CD8-positive, alpha-beta memory T cell (primary cell): ENCODE results near the gene NRDC. TPM values are rescaled to one million over a fixed set of nuclear protein-coding genes. Genes with fewer than 3 reads are reported as not detected.

Source experiments
- CTCF ChIA-PET: fragments of 350-600 bp; sonication (Branson Sonifier 250); formaldehyde crosslinking; loops from one replicate; lab custom pipeline; 2021; ENCODE audit warnings: antibody characterized with exemption; lab: Charles Lee
- POLR2A ChIA-PET: fragments of 350-600 bp; sonication (Branson Sonifier 250); formaldehyde crosslinking; loops from one replicate; lab custom pipeline; 2021; ENCODE audit warnings: antibody characterized with exemption; lab: Charles Lee
- DNase-seq, 5 donors: peaks; one replicate each; pipeline versions ENCODE4 v3.0.0 to v3.0.0-alpha.2; 2020 to 2022; ENCODE audit warnings: mixed read lengths in 1 of 5
- H3K27ac ChIP-seq: one replicate; pipeline ENCODE4 v1.7.0; 2013; ENCODE audit warnings: low read depth, mild to moderate bottlenecking, low read length, moderate library complexity
- H3K27me3 ChIP-seq: 2 replicates; pipeline ENCODE4 v1.7.0; 2013; ENCODE audit warnings: low read length, mild to moderate bottlenecking; ENCODE audit not compliant: insufficient read depth, poor library complexity, severe bottlenecking
- H3K36me3 ChIP-seq: 2 replicates; pipeline ENCODE4 v1.7.0; 2013; ENCODE audit warnings: mild to moderate bottlenecking, low read length, moderate library complexity; ENCODE audit not compliant: insufficient read depth
- H3K4me1 ChIP-seq: 2 replicates; pipeline ENCODE4 v1.7.0; 2013; ENCODE audit warnings: mild to moderate bottlenecking, low read length, moderate library complexity; ENCODE audit not compliant: insufficient read depth
- H3K4me3 ChIP-seq: 2 replicates; pipeline ENCODE4 v1.7.0; 2013; ENCODE audit warnings: mild to moderate bottlenecking, low read length
- H3K9me3 ChIP-seq: 2 replicates; pipeline ENCODE4 v1.7.0; 2013; ENCODE audit warnings: mild to moderate bottlenecking, low read length
- H3K27ac Mint-ChIP-seq, 8 donors: one replicate each; pipeline ENCODE4 v1.8.0; 2020 to 2021; ENCODE audit warnings: mixed read lengths in 8 of 8, mild to moderate bottlenecking in 6 of 8, inconsistent platforms in 3 of 8, moderate library complexity in 3 of 8
- H3K27me3 Mint-ChIP-seq, 2 donors: one replicate each; pipeline ENCODE4 v1.8.0; 2020 to 2021; ENCODE audit warnings: mixed read lengths in 2 of 2, mild to moderate bottlenecking in 1 of 2, moderate library complexity in 1 of 2
- H3K36me3 Mint-ChIP-seq, 3 donors: one replicate each; pipeline ENCODE4 v1.8.0; 2020 to 2021; ENCODE audit warnings: mixed read lengths in 3 of 3, inconsistent platforms in 1 of 3, mild to moderate bottlenecking in 1 of 3
- H3K4me1 Mint-ChIP-seq, 3 donors: one replicate each; pipeline ENCODE4 v1.8.0; 2020 to 2021; ENCODE audit warnings: mixed read lengths in 3 of 3, inconsistent platforms in 1 of 3, mild to moderate bottlenecking in 1 of 3
- H3K4me3 Mint-ChIP-seq, 7 donors: one replicate each; pipeline ENCODE4 v1.8.0; 2020 to 2021; ENCODE audit warnings: mixed read lengths in 7 of 7, mild to moderate bottlenecking in 6 of 7, moderate library complexity in 4 of 7, inconsistent platforms in 2 of 7
- H3K9me3 Mint-ChIP-seq, 5 donors: one replicate each; pipeline ENCODE4 v1.8.0; 2020 to 2022; ENCODE audit warnings: mixed read lengths in 5 of 5, mild to moderate bottlenecking in 3 of 5, moderate library complexity in 2 of 5, inconsistent platforms in 1 of 5
- polyA plus RNA-seq: library from polyadenylated mRNA; unstranded; fragments of 300-500 nt; fragmentation: Illumina TruSeq; gene quantifications from one replicate; pipeline ENCODE4 v1.2.3, GENCODE V29; 2021
- total RNA-seq, 2 experiments: library from RNA; stranded (reverse); gene quantifications; one replicate each; pipeline ENCODE4 v1.2.3, GENCODE V29; 2021

The NRDC gene
- total and polyA plus RNA-seq, 3 experiments from 2014 or later = 83.0 to 139 (median 129) TPM

DNA sequence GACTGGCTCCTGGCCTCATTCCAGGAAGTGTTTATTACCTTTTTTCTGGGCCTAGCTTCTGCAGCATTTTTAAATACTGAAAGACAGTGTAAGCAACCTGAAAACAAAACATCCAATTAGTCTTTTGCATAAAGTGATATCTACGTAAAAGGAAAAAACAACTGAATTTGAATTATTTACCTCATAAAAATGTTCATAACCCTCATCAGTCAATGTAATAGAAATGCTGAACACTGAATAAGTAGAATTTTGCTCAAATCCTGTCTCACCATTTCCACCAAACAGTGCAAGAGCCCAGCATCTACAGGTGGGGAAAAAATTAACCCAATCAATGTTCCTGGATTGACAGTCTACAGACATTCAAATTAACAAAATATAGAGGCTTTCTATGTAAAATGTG, 64.0 kb downstream of the NRDC start:
- no peak overlapping the region for H3K4me3 ChIP-seq
- H3K4me1 Mint-ChIP-seq = no peaks in the 10 kb centered on the region
- H3K9me3 ChIP-seq = no peaks in the 10 kb centered on the region
- no peak for DNase-seq
- H3K27ac Mint-ChIP-seq = peak overlapping the region in 1 of 8 donors; percentile 3
- POLR2A ChIA-PET = no interaction called here
- H3K36me3 ChIP-seq = peaks cover 24% of the 10 kb centered on the region
- H3K9me3 Mint-ChIP-seq = no peaks in the 10 kb centered on the region
- H3K4me3 Mint-ChIP-seq = no peak overlapping the region
- H3K36me3 Mint-ChIP-seq = peaks cover 5 to 75% (median 18%) of the 10 kb centered on the region in 3 donors
- no peaks in the 10 kb centered on the region for H3K27me3 Mint-ChIP-seq
- CTCF ChIA-PET = no interaction called here
- no peaks in the 10 kb centered on the region for H3K27me3 ChIP-seq
- no peaks in the 10 kb centered on the region for H3K4me1 ChIP-seq
- no peak overlapping the region for H3K27ac ChIP-seq

DNA sequence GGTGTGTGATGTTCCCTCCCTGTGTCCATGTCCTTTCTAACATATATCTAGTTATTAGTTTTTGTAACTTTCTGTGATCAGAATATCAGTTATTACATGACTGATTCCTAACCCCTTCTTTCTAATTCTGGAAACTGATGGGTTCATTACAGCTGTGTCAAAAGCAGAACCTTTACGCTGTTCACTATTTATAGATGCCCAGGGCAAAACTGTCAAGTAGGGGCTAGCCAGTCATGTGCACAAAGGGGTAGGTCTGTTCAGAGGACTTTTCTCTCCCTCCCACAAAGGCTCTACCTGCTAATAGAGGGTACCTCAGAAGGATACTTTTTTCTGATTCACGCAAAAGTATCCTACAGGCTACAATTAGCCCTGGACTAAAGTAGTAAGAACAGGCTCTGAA, 79.2 kb downstream of the NRDC start:
- CTCF ChIA-PET = no interaction called here
- Mint-ChIP-seq H3K9me3 (no peaks in the 10 kb centered on the region), H3K27me3 (no peaks in the 10 kb centered on the region), H3K36me3 (peaks cover 10 to 83% (median 19%) of the 10 kb centered on the region in 3 donors), H3K4me1 (peaks cover 0 to 2% (median 0%) of the 10 kb centered on the region in 3 donors), H3K27ac (peak overlapping the region in 1 of 8 donors; percentile 56), H3K4me3 (no peak overlapping the region)
- POLR2A ChIA-PET = no interaction called here
- H3K4me1 ChIP-seq = no peaks in the 10 kb centered on the region
- no peak overlapping the region for H3K4me3 ChIP-seq
- no peaks in the 10 kb centered on the region for H3K9me3 ChIP-seq
- DNase-seq = no peak
- H3K36me3 ChIP-seq = peaks cover 49% of the 10 kb centered on the region
- no peak overlapping the region for H3K27ac ChIP-seq
- no peaks in the 10 kb centered on the region for H3K27me3 ChIP-seq

DNA sequence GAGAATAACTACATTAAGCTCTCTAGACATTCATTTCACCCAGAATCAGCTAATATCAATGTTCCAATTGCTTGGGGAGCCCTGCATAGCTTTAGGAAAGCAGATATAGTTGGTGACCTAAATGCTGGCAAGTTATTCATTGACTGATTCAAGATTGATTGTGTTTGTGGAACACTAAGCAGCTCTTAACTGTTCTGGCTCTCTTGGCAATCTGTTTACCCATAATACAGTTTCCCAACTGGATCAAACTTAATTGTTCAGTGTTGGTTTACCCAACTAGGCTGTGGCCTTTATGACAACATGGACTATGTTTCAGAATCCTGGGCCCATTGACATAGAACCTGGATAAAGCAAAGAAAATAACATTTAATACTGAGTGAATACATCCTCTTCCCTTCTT, 83.7 kb downstream of the NRDC start:
- Histone ChIP-seq H3K27ac (no peak overlapping the region), H3K27me3 (no peaks in the 10 kb centered on the region), H3K36me3 (peaks cover 78% of the 10 kb centered on the region), H3K4me1 (no peaks in the 10 kb centered on the region), H3K4me3 (no peak overlapping the region), H3K9me3 (no peaks in the 10 kb centered on the region)
- CTCF ChIA-PET = no interaction called here
- Mint-ChIP-seq H3K27me3 (no peaks in the 10 kb centered on the region), H3K9me3 (no peaks in the 10 kb centered on the region), H3K27ac (peak overlapping the region in 5 of 8 donors; percentile 45 to 81 (median 76)), H3K36me3 (peaks cover 6 to 85% (median 37%) of the 10 kb centered on the region in 3 donors), H3K4me3 (no peak overlapping the region), H3K4me1 (peaks cover 0 to 2% (median 0%) of the 10 kb centered on the region in 3 donors)
- no peak for DNase-seq
- POLR2A ChIA-PET = interaction anchor here (0.6 kb wide), 1 partner anchor 27 kb away, joined by 3 read pairs; no protein-coding TSS in a partner anchor

DNA sequence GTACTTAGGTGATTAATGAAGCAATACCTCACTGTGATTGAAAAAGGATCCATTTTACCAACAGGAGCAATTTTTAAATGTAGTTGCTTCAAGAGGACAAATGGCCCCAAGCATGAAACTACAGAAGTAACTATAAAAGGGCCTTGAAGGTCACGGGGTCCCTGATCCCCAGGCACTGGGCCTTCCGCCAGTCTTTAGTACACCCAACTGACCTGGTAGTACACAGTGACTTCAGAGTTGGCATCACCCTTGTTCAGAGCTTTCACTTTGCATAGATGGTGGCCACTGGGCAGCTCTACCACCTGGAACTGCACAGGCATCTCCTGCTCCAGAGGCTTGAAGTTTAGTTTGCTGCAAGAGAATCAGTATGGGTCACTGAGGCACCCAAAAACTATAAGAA, 84.3 kb downstream of the NRDC start:
- H3K27ac ChIP-seq = no peak overlapping the region
- POLR2A ChIA-PET = interaction anchor here (0.6 kb wide), 1 partner anchor 27 kb away, joined by 3 read pairs; no protein-coding TSS in a partner anchor
- H3K4me3 ChIP-seq = no peak overlapping the region
- DNase-seq = no peak
- peaks cover 78% of the 10 kb centered on the region for H3K36me3 ChIP-seq
- peaks cover 0 to 2% (median 0%) of the 10 kb centered on the region in 3 donors for H3K4me1 Mint-ChIP-seq
- peaks cover 6 to 86% (median 37%) of the 10 kb centered on the region in 3 donors for H3K36me3 Mint-ChIP-seq
- no peaks in the 10 kb centered on the region for H3K9me3 Mint-ChIP-seq
- no peaks in the 10 kb centered on the region for H3K27me3 ChIP-seq
- no peak overlapping the region for H3K4me3 Mint-ChIP-seq
- peak overlapping the region in 7 of 8 donors; percentile 7 to 84 (median 54) for H3K27ac Mint-ChIP-seq
- CTCF ChIA-PET = no interaction called here
- H3K27me3 Mint-ChIP-seq = no peaks in the 10 kb centered on the region
- no peaks in the 10 kb centered on the region for H3K9me3 ChIP-seq
- no peaks in the 10 kb centered on the region for H3K4me1 ChIP-seq

DNA sequence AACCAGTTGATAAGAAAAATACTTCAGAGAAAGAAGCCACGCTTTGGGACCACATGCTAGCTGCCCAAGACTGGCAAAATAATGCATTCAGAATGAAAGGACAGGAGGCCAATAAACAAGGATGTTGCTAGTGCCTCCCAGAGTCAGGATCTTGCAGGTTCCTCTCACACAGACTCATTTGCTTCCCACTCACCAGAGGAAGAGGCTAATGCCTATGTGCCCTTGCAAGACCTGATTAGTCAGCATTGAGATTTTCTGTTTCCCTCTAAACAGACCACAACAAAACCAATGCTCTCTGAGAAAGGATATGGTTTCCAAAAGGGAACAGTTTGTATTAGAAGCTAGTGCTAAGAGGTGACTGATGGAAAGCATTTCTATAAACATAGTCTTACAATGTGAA, 85.7 kb downstream of the NRDC start:
- no peaks in the 10 kb centered on the region for H3K4me1 ChIP-seq
- Mint-ChIP-seq H3K36me3 (peaks cover 6 to 88% (median 42%) of the 10 kb centered on the region in 3 donors), H3K4me3 (no peak overlapping the region), H3K9me3 (no peaks in the 10 kb centered on the region), H3K4me1 (peaks cover 0 to 2% (median 0%) of the 10 kb centered on the region in 3 donors), H3K27ac (peak overlapping the region in 5 of 8 donors; percentile 28 to 81 (median 66)), H3K27me3 (no peaks in the 10 kb centered on the region)
- no peaks in the 10 kb centered on the region for H3K27me3 ChIP-seq
- no peaks in the 10 kb centered on the region for H3K9me3 ChIP-seq
- H3K4me3 ChIP-seq = no peak overlapping the region
- no peak for DNase-seq
- H3K36me3 ChIP-seq = peaks cover 79% of the 10 kb centered on the region
- H3K27ac ChIP-seq = no peak overlapping the region
- ChIA-PET POLR2A (no interaction called here), CTCF (no interaction called here)

DNA sequence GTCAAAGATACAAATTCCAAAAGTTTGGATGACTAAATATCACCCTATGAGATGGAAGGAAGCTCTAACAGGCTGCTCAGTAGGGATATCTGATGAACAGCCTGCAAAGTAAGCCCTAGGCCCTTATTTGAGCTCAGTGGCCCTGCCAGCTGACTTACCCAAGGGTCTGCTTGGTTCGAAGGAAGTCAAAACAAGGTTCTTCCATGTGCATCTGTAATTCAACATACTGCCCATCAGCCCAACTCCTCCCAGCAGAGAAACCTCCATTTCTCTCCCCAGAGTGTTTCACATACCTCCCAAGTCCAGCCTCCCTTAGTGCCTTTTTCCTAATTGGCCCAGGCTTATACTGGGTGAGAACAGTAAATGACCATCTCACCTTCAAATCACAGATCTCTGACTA, 86.6 kb downstream of the NRDC start:
- Mint-ChIP-seq H3K9me3 (no peaks in the 10 kb centered on the region), H3K27ac (peak overlapping the region in 7 of 8 donors; percentile 28 to 72 (median 39)), H3K36me3 (peaks cover 0 to 88% (median 38%) of the 10 kb centered on the region in 3 donors), H3K4me1 (peaks cover 0 to 2% (median 0%) of the 10 kb centered on the region in 3 donors), H3K4me3 (no peak overlapping the region), H3K27me3 (no peaks in the 10 kb centered on the region)
- CTCF ChIA-PET = interaction anchor here (1.3 kb wide), 1 partner anchor 23 kb away, joined by 3 read pairs; no protein-coding TSS in a partner anchor
- peaks cover 75% of the 10 kb centered on the region for H3K36me3 ChIP-seq
- POLR2A ChIA-PET = no interaction called here
- no peak overlapping the region for H3K4me3 ChIP-seq
- H3K4me1 ChIP-seq = no peaks in the 10 kb centered on the region
- DNase-seq = no peak
- no peaks in the 10 kb centered on the region for H3K27me3 ChIP-seq
- H3K27ac ChIP-seq = no peak overlapping the region
- no peaks in the 10 kb centered on the region for H3K9me3 ChIP-seq

DNA sequence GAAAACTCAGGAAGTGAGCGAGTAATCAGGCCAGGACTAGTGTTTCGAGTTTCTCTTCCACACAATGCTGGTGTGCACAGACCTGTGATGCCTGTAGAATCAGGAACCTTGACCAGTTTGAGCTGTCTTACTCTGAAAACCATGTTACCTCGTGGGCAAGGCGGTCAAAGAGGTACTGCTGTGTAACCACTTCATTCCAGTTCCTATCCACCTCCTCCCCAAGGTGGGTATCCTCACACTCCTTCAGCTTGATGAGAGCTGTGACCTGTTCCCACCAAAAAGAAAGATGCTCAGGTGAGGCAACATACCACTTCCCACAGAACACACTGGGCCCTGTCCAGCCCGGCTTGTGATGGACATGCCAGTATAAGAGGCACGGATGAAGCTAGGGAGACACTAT, 88.1 kb downstream of the NRDC start:
- POLR2A ChIA-PET = no interaction called here
- no peaks in the 10 kb centered on the region for H3K9me3 Mint-ChIP-seq

DNA sequence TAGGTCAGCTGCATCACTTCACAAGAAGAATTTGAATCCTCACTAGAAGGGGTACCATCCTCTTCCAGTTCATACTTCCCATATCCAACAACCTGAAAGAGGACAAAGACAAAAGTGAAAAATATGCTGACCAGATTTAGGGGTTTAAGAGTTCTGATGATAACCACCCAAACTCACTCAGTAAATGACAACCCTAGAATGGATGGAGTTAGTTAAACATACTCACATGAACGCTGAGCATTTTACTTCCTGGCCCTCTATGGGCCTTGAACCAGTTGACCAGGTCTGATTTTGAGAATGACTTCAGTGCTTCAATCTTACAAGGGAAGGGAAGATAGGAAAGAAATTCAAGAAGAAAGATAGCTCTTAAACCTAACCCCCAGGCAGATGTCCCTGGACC, 89.2 kb downstream of the NRDC start:
- no peak for DNase-seq
- ChIA-PET CTCF (no interaction called here), POLR2A (interaction anchor here (0.6 kb wide), 1 partner anchor 14 kb away, joined by 3 read pairs; no protein-coding TSS in a partner anchor)
- Mint-ChIP-seq H3K36me3 (peaks cover 0 to 97% (median 39%) of the 10 kb centered on the region in 3 donors), H3K27ac (peak overlapping the region in 3 of 8 donors; percentile 2 to 39 (median 26)), H3K27me3 (no peaks in the 10 kb centered on the region), H3K4me1 (no peaks in the 10 kb centered on the region), H3K4me3 (no peak overlapping the region), H3K9me3 (no peaks in the 10 kb centered on the region)
- Histone ChIP-seq H3K9me3 (no peaks in the 10 kb centered on the region), H3K27ac (no peak overlapping the region), H3K4me1 (no peaks in the 10 kb centered on the region), H3K36me3 (peaks cover 83% of the 10 kb centered on the region), H3K27me3 (no peaks in the 10 kb centered on the region), H3K4me3 (no peak overlapping the region)

More for the DNA sequence above, 88.1 kb downstream of the NRDC start:
- Histone ChIP-seq H3K27ac (no peak overlapping the region), H3K4me3 (no peak overlapping the region), H3K9me3 (no peaks in the 10 kb centered on the region), H3K4me1 (no peaks in the 10 kb centered on the region), H3K27me3 (no peaks in the 10 kb centered on the region), H3K36me3 (peaks cover 81% of the 10 kb centered on the region)
- peaks cover 0 to 97% (median 45%) of the 10 kb centered on the region in 3 donors for H3K36me3 Mint-ChIP-seq
- no peaks in the 10 kb centered on the region for H3K27me3 Mint-ChIP-seq
- CTCF ChIA-PET = no interaction called here
- no peak for DNase-seq
- peaks cover 0 to 2% (median 0%) of the 10 kb centered on the region in 3 donors for H3K4me1 Mint-ChIP-seq
- H3K4me3 Mint-ChIP-seq = no peak overlapping the region
- H3K27ac Mint-ChIP-seq = peak overlapping the region in 6 of 8 donors; percentile 2 to 80 (median 40)
